ENCODE results near the gene SDK1.

SDK1 gene

GRCh38 chr7:4071370-4072058, 770.5 kb downstream of the SDK1 start:
- Mint-ChIP-seq H3K27ac (no peak overlapping the region), H3K36me3 (ENCODE audit: low read depth) (no peaks in the 10 kb centered on the region), H3K4me3 (no peak overlapping the region), H3K27me3 (no peaks in the 10 kb centered on the region), H3K9me3 (no peaks in the 10 kb centered on the region), H3K4me1 (ENCODE audit: low read depth) (no peaks in the 10 kb centered on the region)

- H3K9me3 Mint-ChIP-seq, result no peaks in the 10 kb centered on the region
- H3K36me3 Mint-ChIP-seq (ENCODE audit: low read depth), result no peaks in the 10 kb centered on the region
- no peaks in the 10 kb centered on the region for H3K27me3 Mint-ChIP-seq
- no peak overlapping the region for H3K4me3 Mint-ChIP-seq
- no peak overlapping the region for H3K27ac Mint-ChIP-seq
- H3K4me1 Mint-ChIP-seq (ENCODE audit: low read depth), result no peaks in the 10 kb centered on the region
Observed at GRCh38 chr7:4072161-4072925, 771.3 kb downstream of the SDK1 start.

- Mint-ChIP-seq H3K4me1 (ENCODE audit: low read depth) (no peaks in the 10 kb centered on the region), H3K9me3 (no peaks in the 10 kb centered on the region)
Observed at GRCh38 chr7:4073052-4073451, 772.0 kb downstream of the SDK1 start.

GRCh38 chr7:4073750-4074149, 772.7 kb downstream of the SDK1 start:
- Mint-ChIP-seq H3K4me3 (no peak overlapping the region), H3K27ac (no peak overlapping the region), H3K9me3 (no peaks in the 10 kb centered on the region), H3K36me3 (ENCODE audit: low read depth) (no peaks in the 10 kb centered on the region), H3K4me1 (ENCODE audit: low read depth) (no peaks in the 10 kb centered on the region), H3K27me3 (no peaks in the 10 kb centered on the region)

More at GRCh38 chr7:4073052-4073451, 772.0 kb downstream of the SDK1 start:
- no peaks in the 10 kb centered on the region for H3K36me3 Mint-ChIP-seq (ENCODE audit: low read depth)
- no peak overlapping the region for H3K4me3 Mint-ChIP-seq
- H3K27me3 Mint-ChIP-seq, result no peaks in the 10 kb centered on the region
- no peak overlapping the region for H3K27ac Mint-ChIP-seq

GRCh38 chr7:4074407-4074806, 773.4 kb downstream of the SDK1 start:
- H3K27ac Mint-ChIP-seq, result no peak overlapping the region
- no peak overlapping the region for H3K4me3 Mint-ChIP-seq
- no peaks in the 10 kb centered on the region for H3K27me3 Mint-ChIP-seq
- no peaks in the 10 kb centered on the region for H3K36me3 Mint-ChIP-seq (ENCODE audit: low read depth)
- no peaks in the 10 kb centered on the region for H3K9me3 Mint-ChIP-seq
- no peaks in the 10 kb centered on the region for H3K4me1 Mint-ChIP-seq (ENCODE audit: low read depth)

GRCh38 chr7:4074994-4075393, 773.9 kb downstream of the SDK1 start:
- Mint-ChIP-seq H3K27ac (no peak overlapping the region), H3K27me3 (no peaks in the 10 kb centered on the region), H3K9me3 (no peaks in the 10 kb centered on the region), H3K4me3 (no peak overlapping the region), H3K4me1 (ENCODE audit: low read depth) (no peaks in the 10 kb centered on the region), H3K36me3 (ENCODE audit: low read depth) (no peaks in the 10 kb centered on the region)

- H3K4me3 Mint-ChIP-seq, result no peak overlapping the region
- no peaks in the 10 kb centered on the region for H3K9me3 Mint-ChIP-seq
- H3K27me3 Mint-ChIP-seq, result no peaks in the 10 kb centered on the region
- no peak overlapping the region for H3K27ac Mint-ChIP-seq
- H3K36me3 Mint-ChIP-seq (ENCODE audit: low read depth), result no peaks in the 10 kb centered on the region
- no peaks in the 10 kb centered on the region for H3K4me1 Mint-ChIP-seq (ENCODE audit: low read depth)
Observed at GRCh38 chr7:4076701-4077294, 775.7 kb downstream of the SDK1 start.

- Mint-ChIP-seq H3K27ac (no peak overlapping the region), H3K4me3 (no peak overlapping the region), H3K9me3 (no peaks in the 10 kb centered on the region), H3K27me3 (no peaks in the 10 kb centered on the region), H3K36me3 (ENCODE audit: low read depth) (no peaks in the 10 kb centered on the region), H3K4me1 (ENCODE audit: low read depth) (no peaks in the 10 kb centered on the region)
Observed at GRCh38 chr7:4077980-4078379, 776.9 kb downstream of the SDK1 start.

GRCh38 chr7:4078580-4078979, 777.5 kb downstream of the SDK1 start:
- H3K9me3 Mint-ChIP-seq, result no peaks in the 10 kb centered on the region
- no peaks in the 10 kb centered on the region for H3K36me3 Mint-ChIP-seq (ENCODE audit: low read depth)

GRCh38 chr7:4079366-4079765, 778.3 kb downstream of the SDK1 start:
- no peaks in the 10 kb centered on the region for H3K9me3 Mint-ChIP-seq

More at GRCh38 chr7:4078580-4078979, 777.5 kb downstream of the SDK1 start:
- H3K4me1 Mint-ChIP-seq (ENCODE audit: low read depth), result no peaks in the 10 kb centered on the region
- no peak overlapping the region for H3K27ac Mint-ChIP-seq
- no peak overlapping the region for H3K4me3 Mint-ChIP-seq
- H3K27me3 Mint-ChIP-seq, result no peaks in the 10 kb centered on the region

GRCh38 chr7:4079956-4080355, 778.9 kb downstream of the SDK1 start:
- Mint-ChIP-seq H3K27me3 (no peaks in the 10 kb centered on the region), H3K4me1 (ENCODE audit: low read depth) (no peaks in the 10 kb centered on the region), H3K9me3 (no peaks in the 10 kb centered on the region), H3K36me3 (ENCODE audit: low read depth) (no peaks in the 10 kb centered on the region), H3K27ac (no peak overlapping the region), H3K4me3 (no peak overlapping the region)

More at GRCh38 chr7:4079366-4079765, 778.3 kb downstream of the SDK1 start:
- H3K27me3 Mint-ChIP-seq, result no peaks in the 10 kb centered on the region
- no peaks in the 10 kb centered on the region for H3K4me1 Mint-ChIP-seq (ENCODE audit: low read depth)
- H3K27ac Mint-ChIP-seq, result no peak overlapping the region
- no peak overlapping the region for H3K4me3 Mint-ChIP-seq
- no peaks in the 10 kb centered on the region for H3K36me3 Mint-ChIP-seq (ENCODE audit: low read depth)

- no peaks in the 10 kb centered on the region for H3K9me3 Mint-ChIP-seq
- no peaks in the 10 kb centered on the region for H3K36me3 Mint-ChIP-seq (ENCODE audit: low read depth)
- peaks cover 2% of the 10 kb centered on the region for H3K4me1 Mint-ChIP-seq (ENCODE audit: low read depth)
Observed at GRCh38 chr7:4080954-4081353, 779.9 kb downstream of the SDK1 start.

GRCh38 chr7:4083513-4083912, 782.5 kb downstream of the SDK1 start:
- Mint-ChIP-seq H3K4me3 (no peak overlapping the region), H3K27me3 (no peaks in the 10 kb centered on the region), H3K9me3 (no peaks in the 10 kb centered on the region), H3K4me1 (ENCODE audit: low read depth) (peaks cover 4% of the 10 kb centered on the region), H3K27ac (no peak overlapping the region), H3K36me3 (ENCODE audit: low read depth) (no peaks in the 10 kb centered on the region)

More at GRCh38 chr7:4080954-4081353, 779.9 kb downstream of the SDK1 start:
- H3K27me3 Mint-ChIP-seq, result no peaks in the 10 kb centered on the region
- H3K4me3 Mint-ChIP-seq, result no peak overlapping the region
- H3K27ac Mint-ChIP-seq, result no peak overlapping the region

- H3K4me1 Mint-ChIP-seq (ENCODE audit: low read depth), result peaks cover 4% of the 10 kb centered on the region
- H3K27ac Mint-ChIP-seq, result no peak overlapping the region
- no peaks in the 10 kb centered on the region for H3K36me3 Mint-ChIP-seq (ENCODE audit: low read depth)
- no peaks in the 10 kb centered on the region for H3K27me3 Mint-ChIP-seq
- H3K4me3 Mint-ChIP-seq, result no peak overlapping the region
- H3K9me3 Mint-ChIP-seq, result no peaks in the 10 kb centered on the region
Observed at GRCh38 chr7:4084271-4084670, 783.2 kb downstream of the SDK1 start.

- H3K36me3 Mint-ChIP-seq (ENCODE audit: low read depth), result no peaks in the 10 kb centered on the region
- H3K4me3 Mint-ChIP-seq, result no peak overlapping the region
- H3K9me3 Mint-ChIP-seq, result no peaks in the 10 kb centered on the region
- no peak overlapping the region for H3K27ac Mint-ChIP-seq
- peaks cover 4% of the 10 kb centered on the region for H3K4me1 Mint-ChIP-seq (ENCODE audit: low read depth)
- H3K27me3 Mint-ChIP-seq, result no peaks in the 10 kb centered on the region
Observed at GRCh38 chr7:4085937-4086691, 785.1 kb downstream of the SDK1 start.
